Stimulated activated memory B cell treated with anti-CD40 and anti-IgM and Interleukin-4, amounts not matched to agents 10 μg/mL and 1 μg/mL and 100 μg/mL, for 72 hours (primary cell): ENCODE results near the gene P4HA2.
A peak's percentile ranks its signal among the peaks of the same experiment; 100 is the strongest.

Source experiments
- ATAC-seq: fragments of 150-1000 bp; cut with Tn5 transposase; 2 replicates; pipeline ENCODE4 v1.10.0; 2021
- H3K27ac Mint-ChIP-seq: one replicate; pipeline ENCODE4 v1.8.0; 2022; ENCODE audit warnings: mild to moderate bottlenecking, mixed read lengths
- H3K27me3 Mint-ChIP-seq: one replicate; pipeline ENCODE4 v1.8.0; 2022; ENCODE audit warnings: mixed read lengths
- H3K36me3 Mint-ChIP-seq: one replicate; pipeline ENCODE4 v1.8.0; 2022; ENCODE audit warnings: mixed read lengths
- H3K4me1 Mint-ChIP-seq: one replicate; pipeline ENCODE4 v1.8.0; 2022; ENCODE audit warnings: mixed read lengths
- H3K4me3 Mint-ChIP-seq: one replicate; pipeline ENCODE4 v1.8.0; 2022; ENCODE audit warnings: mild to moderate bottlenecking, moderate library complexity, mixed read lengths
- H3K9me3 Mint-ChIP-seq: one replicate; pipeline ENCODE4 v1.8.0; 2022; ENCODE audit warnings: mixed read lengths

Gene P4HA2

GRCh38 chr5:132258102-132259068, 30.7 kb upstream of the P4HA2 start:
- H3K4me3 Mint-ChIP-seq: no peak overlapping the region
- peaks cover 39% of the 10 kb centered on the region for H3K27me3 Mint-ChIP-seq
- no peak overlapping the region for H3K27ac Mint-ChIP-seq
- no peaks in the 10 kb centered on the region for H3K36me3 Mint-ChIP-seq
- H3K4me1 Mint-ChIP-seq: peaks cover 10% of the 10 kb centered on the region
- H3K9me3 Mint-ChIP-seq: no peaks in the 10 kb centered on the region
- no peak for ATAC-seq

GRCh38 chr5:132257131-132258101, 29.8 kb upstream of the P4HA2 start, which contains the start of gene PDLIM4:
Gene PDLIM4 (plus strand): TSS chr5:132257696. CDS start chr5:132257735, 39 bp downstream.
- Mint-ChIP-seq H3K9me3 (no peaks in the 10 kb centered on the region), H3K4me3 (peak within 1 kb of the TSS; percentile 9), H3K4me1 (peaks cover 10% of the 10 kb centered on the region), H3K27me3 (peaks cover 39% of the 10 kb centered on the region), H3K36me3 (no peaks in the 10 kb centered on the region), H3K27ac (no peak within 1 kb of the TSS)
- ATAC-seq: no peak

GRCh38 chr5:132256783-132257130, 29.1 kb upstream of the P4HA2 start:
- ATAC-seq: no peak
- no peak overlapping the region for H3K27ac Mint-ChIP-seq
- H3K36me3 Mint-ChIP-seq: no peaks in the 10 kb centered on the region
- no peak overlapping the region for H3K4me3 Mint-ChIP-seq
- no peaks in the 10 kb centered on the region for H3K9me3 Mint-ChIP-seq
- H3K4me1 Mint-ChIP-seq: peaks cover 10% of the 10 kb centered on the region
- peaks cover 39% of the 10 kb centered on the region for H3K27me3 Mint-ChIP-seq

- Mint-ChIP-seq H3K9me3 (no peaks in the 10 kb centered on the region), H3K27me3 (peaks cover 39% of the 10 kb centered on the region), H3K27ac (no peak overlapping the region), H3K4me3 (no peak overlapping the region), H3K36me3 (no peaks in the 10 kb centered on the region), H3K4me1 (peaks cover 10% of the 10 kb centered on the region)
- no peak for ATAC-seq
These were observed 28.6 kb upstream of the P4HA2 start for GRCh38 chr5:132256086-132256782.

GRCh38 chr5:132254321-132254977, 26.8 kb upstream of the P4HA2 start:
- no peak for ATAC-seq
- no peak overlapping the region for H3K27ac Mint-ChIP-seq
- peaks cover 39% of the 10 kb centered on the region for H3K27me3 Mint-ChIP-seq
- no peaks in the 10 kb centered on the region for H3K4me1 Mint-ChIP-seq
- no peaks in the 10 kb centered on the region for H3K9me3 Mint-ChIP-seq
- H3K36me3 Mint-ChIP-seq: no peaks in the 10 kb centered on the region
- H3K4me3 Mint-ChIP-seq: no peak overlapping the region

- H3K9me3 Mint-ChIP-seq: no peaks in the 10 kb centered on the region
- H3K27ac Mint-ChIP-seq: no peak overlapping the region
- H3K4me3 Mint-ChIP-seq: no peak overlapping the region
- no peaks in the 10 kb centered on the region for H3K4me1 Mint-ChIP-seq
- no peaks in the 10 kb centered on the region for H3K36me3 Mint-ChIP-seq
- peaks cover 39% of the 10 kb centered on the region for H3K27me3 Mint-ChIP-seq
- ATAC-seq: no peak
These were observed 26.0 kb upstream of the P4HA2 start for GRCh38 chr5:132253452-132254320.

GRCh38 chr5:132253008-132253441, 25.4 kb upstream of the P4HA2 start:
- Mint-ChIP-seq H3K9me3 (no peaks in the 10 kb centered on the region), H3K27ac (no peak overlapping the region), H3K36me3 (no peaks in the 10 kb centered on the region), H3K4me1 (no peaks in the 10 kb centered on the region), H3K27me3 (peaks cover 32% of the 10 kb centered on the region), H3K4me3 (no peak overlapping the region)
- no peak for ATAC-seq

GRCh38 chr5:132251220-132251725, 23.6 kb upstream of the P4HA2 start:
- no peak overlapping the region for H3K4me3 Mint-ChIP-seq
- H3K27me3 Mint-ChIP-seq: peaks cover 15% of the 10 kb centered on the region
- H3K4me1 Mint-ChIP-seq: no peaks in the 10 kb centered on the region

GRCh38 chr5:132250547-132250946, 22.9 kb upstream of the P4HA2 start:
- no peaks in the 10 kb centered on the region for H3K36me3 Mint-ChIP-seq
- no peaks in the 10 kb centered on the region for H3K4me1 Mint-ChIP-seq
- H3K4me3 Mint-ChIP-seq: no peak overlapping the region
- H3K27ac Mint-ChIP-seq: no peak overlapping the region
- peaks cover 11% of the 10 kb centered on the region for H3K9me3 Mint-ChIP-seq
- H3K27me3 Mint-ChIP-seq: peaks cover 13% of the 10 kb centered on the region
- no peak for ATAC-seq

More at GRCh38 chr5:132251220-132251725, 23.6 kb upstream of the P4HA2 start:
- H3K36me3 Mint-ChIP-seq: no peaks in the 10 kb centered on the region
- H3K9me3 Mint-ChIP-seq: peaks cover 5% of the 10 kb centered on the region
- no peak for ATAC-seq
- H3K27ac Mint-ChIP-seq: no peak overlapping the region

GRCh38 chr5:132246806-132247205, 19.2 kb upstream of the P4HA2 start:
- no peak for ATAC-seq
- H3K4me3 Mint-ChIP-seq: no peak overlapping the region
- no peak overlapping the region for H3K27ac Mint-ChIP-seq
- peaks cover 30% of the 10 kb centered on the region for H3K9me3 Mint-ChIP-seq
- peaks cover 21% of the 10 kb centered on the region for H3K36me3 Mint-ChIP-seq
- H3K27me3 Mint-ChIP-seq: peaks cover 33% of the 10 kb centered on the region
- H3K4me1 Mint-ChIP-seq: no peaks in the 10 kb centered on the region

- H3K27me3 Mint-ChIP-seq: peaks cover 33% of the 10 kb centered on the region
- no peak overlapping the region for H3K27ac Mint-ChIP-seq
- no peak overlapping the region for H3K4me3 Mint-ChIP-seq
- H3K4me1 Mint-ChIP-seq: no peaks in the 10 kb centered on the region
- H3K9me3 Mint-ChIP-seq: peaks cover 33% of the 10 kb centered on the region
- no peak for ATAC-seq
- peaks cover 21% of the 10 kb centered on the region for H3K36me3 Mint-ChIP-seq
These were observed 17.9 kb upstream of the P4HA2 start for GRCh38 chr5:132245593-132245992.

GRCh38 chr5:132243366-132243977, 15.8 kb upstream of the P4HA2 start:
- no peak overlapping the region for H3K27ac Mint-ChIP-seq
- H3K9me3 Mint-ChIP-seq: peaks cover 33% of the 10 kb centered on the region
- peaks cover 21% of the 10 kb centered on the region for H3K36me3 Mint-ChIP-seq
- H3K4me3 Mint-ChIP-seq: no peak overlapping the region
- peaks cover 33% of the 10 kb centered on the region for H3K27me3 Mint-ChIP-seq
- no peaks in the 10 kb centered on the region for H3K4me1 Mint-ChIP-seq
- ATAC-seq: no peak

GRCh38 chr5:132239776-132240175, 12.1 kb upstream of the P4HA2 start:
- H3K4me1 Mint-ChIP-seq: no peaks in the 10 kb centered on the region
- H3K4me3 Mint-ChIP-seq: no peak overlapping the region
- H3K9me3 Mint-ChIP-seq: peaks cover 15% of the 10 kb centered on the region
- H3K27ac Mint-ChIP-seq: no peak overlapping the region
- peaks cover 21% of the 10 kb centered on the region for H3K27me3 Mint-ChIP-seq
- no peak for ATAC-seq
- peaks cover 16% of the 10 kb centered on the region for H3K36me3 Mint-ChIP-seq
